Activated naive CD4-positive, alpha-beta T cell treated with anti-CD3 and anti-CD28 coated beads, Interleukin-2, amount 10 ng/mL, durations not matched to agents 7 days and 5 days (primary cell): Measurements from ENCODE around the gene NCKAP5.

Experiments
- CTCF ChIA-PET: fragments of 350-600 bp; sonication (Branson Sonifier 250); formaldehyde crosslinking; loops from one replicate; lab custom pipeline; 2021; ENCODE audit warnings: antibody characterized with exemption; lab: Charles Lee
- DNase-seq: peaks from one replicate; pipeline ENCODE4 v3.0.0-alpha.2; 2020
- H3K27ac Mint-ChIP-seq: one replicate; pipeline ENCODE4 v1.8.0; 2021; ENCODE audit warnings: mild to moderate bottlenecking, moderate library complexity, mixed read lengths
- H3K27me3 Mint-ChIP-seq: one replicate; pipeline ENCODE4 v1.8.0; 2021; ENCODE audit warnings: mild to moderate bottlenecking, mixed read lengths
- H3K36me3 Mint-ChIP-seq: one replicate; pipeline ENCODE4 v1.8.0; 2021; ENCODE audit warnings: mixed read lengths
- H3K4me1 Mint-ChIP-seq: one replicate; pipeline ENCODE4 v1.8.0; 2021; ENCODE audit warnings: mixed read lengths
- H3K4me3 Mint-ChIP-seq: one replicate; pipeline ENCODE4 v1.8.0; 2021; ENCODE audit warnings: mild to moderate bottlenecking, moderate library complexity, mixed read lengths
- H3K9me3 Mint-ChIP-seq: one replicate; pipeline ENCODE4 v1.8.0; 2021; ENCODE audit warnings: mixed read lengths

The NCKAP5 gene

GRCh38 chr2:133457861-133458260, 110.4 kb downstream of the NCKAP5 start:
- Mint-ChIP-seq H3K4me1 (no peaks in the 10 kb centered on the region), H3K27me3 (no peaks in the 10 kb centered on the region), H3K36me3 (no peaks in the 10 kb centered on the region), H3K4me3 (no peak overlapping the region), H3K27ac (no peak overlapping the region), H3K9me3 (no peaks in the 10 kb centered on the region)
- CTCF ChIA-PET, result no interaction called here
- DNase-seq, result no peak

DNA sequence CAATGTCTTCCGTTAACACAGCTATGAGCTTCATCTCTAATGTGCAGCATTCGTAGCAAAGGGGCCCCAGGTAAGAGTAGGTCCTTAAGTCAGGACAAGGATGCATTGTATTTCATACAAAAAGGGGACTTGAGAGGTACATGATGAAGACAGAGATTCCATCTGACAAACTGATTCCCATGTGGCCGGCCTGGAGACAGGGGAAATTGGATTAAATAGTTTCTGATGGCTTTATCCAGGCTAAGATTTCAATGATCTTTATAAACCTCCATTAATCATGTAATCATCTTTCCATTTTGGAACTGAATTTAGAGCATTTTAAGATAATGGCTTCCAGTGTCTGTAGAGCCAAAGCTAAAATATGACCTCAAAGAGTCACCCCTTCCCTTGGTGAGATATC, 111.3 kb downstream of the NCKAP5 start:
- Mint-ChIP-seq H3K27me3 (no peaks in the 10 kb centered on the region), H3K9me3 (no peaks in the 10 kb centered on the region), H3K36me3 (no peaks in the 10 kb centered on the region), H3K27ac (no peak overlapping the region), H3K4me3 (no peak overlapping the region), H3K4me1 (no peaks in the 10 kb centered on the region)
- CTCF ChIA-PET, result no interaction called here
- DNase-seq, result no peak

DNA sequence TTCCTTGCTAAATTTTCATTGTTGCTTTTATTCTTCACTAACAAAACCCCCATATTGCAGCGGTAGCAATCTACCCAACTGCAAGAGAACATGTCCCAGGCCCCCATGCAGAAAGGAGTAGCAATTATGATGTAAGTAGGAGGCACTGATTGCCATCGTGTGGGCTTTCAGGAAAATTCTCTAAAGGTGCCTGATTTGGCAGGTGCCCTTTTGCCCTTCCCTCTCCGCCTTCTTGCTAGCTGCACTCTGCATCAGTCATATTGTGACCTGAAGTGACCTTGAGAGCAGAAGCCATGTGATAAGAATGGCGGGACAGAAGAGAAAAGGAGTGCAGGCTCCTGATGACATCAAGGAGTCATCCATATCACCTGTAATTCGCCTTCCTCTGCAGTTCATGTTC, 112.1 kb downstream of the NCKAP5 start:
- no peak overlapping the region for H3K4me3 Mint-ChIP-seq
- no peaks in the 10 kb centered on the region for H3K4me1 Mint-ChIP-seq
- H3K27me3 Mint-ChIP-seq, result no peaks in the 10 kb centered on the region
- H3K9me3 Mint-ChIP-seq, result no peaks in the 10 kb centered on the region
- H3K27ac Mint-ChIP-seq, result no peak overlapping the region
- no peak for DNase-seq
- no peaks in the 10 kb centered on the region for H3K36me3 Mint-ChIP-seq
- CTCF ChIA-PET, result no interaction called here

DNA sequence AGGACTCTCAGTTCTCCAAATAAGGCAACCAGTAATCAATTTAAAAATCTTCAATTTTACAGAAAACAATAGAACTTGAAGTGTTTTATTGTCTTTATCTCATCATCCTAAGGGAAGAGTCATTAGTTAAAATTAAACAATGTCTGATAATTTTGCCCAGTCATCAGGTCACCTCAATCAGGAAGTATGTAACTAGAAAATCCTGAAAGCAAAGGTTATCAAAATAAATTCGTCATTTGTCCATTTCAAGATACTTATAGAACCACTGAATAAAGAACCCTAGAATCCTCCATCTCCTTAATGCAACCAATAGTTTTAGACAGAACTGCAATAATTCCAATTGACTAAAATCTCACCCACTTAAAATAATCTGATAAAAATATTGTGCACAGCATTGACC, 115.2 kb downstream of the NCKAP5 start:
- Mint-ChIP-seq H3K27ac (no peak overlapping the region), H3K9me3 (no peaks in the 10 kb centered on the region), H3K27me3 (no peaks in the 10 kb centered on the region), H3K4me3 (no peak overlapping the region), H3K36me3 (no peaks in the 10 kb centered on the region), H3K4me1 (no peaks in the 10 kb centered on the region)
- CTCF ChIA-PET, result no interaction called here
- no peak for DNase-seq

GRCh38 chr2:133452583-133452982, 115.7 kb downstream of the NCKAP5 start:
- H3K9me3 Mint-ChIP-seq, result no peaks in the 10 kb centered on the region
- no peaks in the 10 kb centered on the region for H3K27me3 Mint-ChIP-seq
- no peak overlapping the region for H3K4me3 Mint-ChIP-seq
- CTCF ChIA-PET, result no interaction called here
- no peaks in the 10 kb centered on the region for H3K36me3 Mint-ChIP-seq
- no peak overlapping the region for H3K27ac Mint-ChIP-seq
- DNase-seq, result no peak
- no peaks in the 10 kb centered on the region for H3K4me1 Mint-ChIP-seq

- no peak overlapping the region for H3K4me3 Mint-ChIP-seq
- H3K4me1 Mint-ChIP-seq, result no peaks in the 10 kb centered on the region
- no peaks in the 10 kb centered on the region for H3K36me3 Mint-ChIP-seq
- no peaks in the 10 kb centered on the region for H3K9me3 Mint-ChIP-seq
- DNase-seq, result no peak
- no peak overlapping the region for H3K27ac Mint-ChIP-seq
- no peaks in the 10 kb centered on the region for H3K27me3 Mint-ChIP-seq
- CTCF ChIA-PET, result no interaction called here
These were observed 116.1 kb downstream of the NCKAP5 start for GRCh38 chr2:133452146-133452545.

DNA sequence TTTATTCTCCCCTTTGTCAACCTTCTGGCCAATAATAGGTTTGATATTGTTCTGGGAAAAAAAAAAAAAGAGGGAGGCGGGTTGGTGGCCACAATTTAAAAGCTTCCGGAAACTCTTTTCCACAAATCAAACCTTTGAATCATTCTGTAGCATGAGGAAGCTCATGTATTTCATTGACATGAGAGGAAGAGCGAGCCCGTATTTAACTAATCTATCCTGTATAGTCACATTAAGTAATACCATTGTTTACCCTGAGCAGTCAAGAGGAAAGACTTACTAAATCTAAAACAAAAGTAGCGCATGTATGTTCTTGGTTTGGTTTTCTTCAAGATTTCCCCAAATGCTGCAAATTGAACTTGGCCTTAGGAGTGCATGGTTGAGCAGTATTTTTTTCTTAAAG, 120.1 kb downstream of the NCKAP5 start:
- no peak overlapping the region for H3K4me3 Mint-ChIP-seq
- no peaks in the 10 kb centered on the region for H3K27me3 Mint-ChIP-seq
- no peaks in the 10 kb centered on the region for H3K9me3 Mint-ChIP-seq

GRCh38 chr2:133447303-133447702, 121.0 kb downstream of the NCKAP5 start:
- Mint-ChIP-seq H3K9me3 (no peaks in the 10 kb centered on the region), H3K4me1 (no peaks in the 10 kb centered on the region), H3K36me3 (no peaks in the 10 kb centered on the region), H3K4me3 (no peak overlapping the region), H3K27me3 (no peaks in the 10 kb centered on the region), H3K27ac (no peak overlapping the region)
- DNase-seq, result no peak
- CTCF ChIA-PET, result no interaction called here

More for the DNA sequence above, 120.1 kb downstream of the NCKAP5 start:
- Mint-ChIP-seq H3K4me1 (no peaks in the 10 kb centered on the region), H3K36me3 (no peaks in the 10 kb centered on the region), H3K27ac (no peak overlapping the region)
- CTCF ChIA-PET, result no interaction called here
- no peak for DNase-seq

GRCh38 chr2:133444465-133444864, 123.8 kb downstream of the NCKAP5 start:
- Mint-ChIP-seq H3K27me3 (no peaks in the 10 kb centered on the region), H3K4me1 (no peaks in the 10 kb centered on the region), H3K9me3 (no peaks in the 10 kb centered on the region), H3K4me3 (no peak overlapping the region), H3K36me3 (no peaks in the 10 kb centered on the region), H3K27ac (no peak overlapping the region)
- DNase-seq, result no peak
- CTCF ChIA-PET, result no interaction called here

DNA sequence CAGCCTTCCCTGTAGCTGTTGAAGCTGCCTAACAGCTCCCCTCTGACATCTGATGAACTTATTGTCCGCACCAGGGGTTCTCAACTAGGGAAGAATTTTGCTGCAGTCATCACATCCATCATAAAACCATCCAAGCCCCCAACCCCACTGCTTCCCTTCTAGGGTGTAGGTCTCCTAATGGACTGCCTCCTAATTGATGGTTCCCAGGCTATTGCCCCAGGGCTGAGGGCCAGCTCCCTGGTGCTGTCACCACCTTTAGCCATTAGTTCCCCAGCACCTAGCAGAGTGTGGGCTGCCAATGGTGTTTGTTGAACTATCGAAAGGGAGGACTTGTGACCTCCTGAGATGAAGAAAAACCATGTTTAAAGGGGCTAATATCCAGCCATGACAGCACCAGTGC, 125.9 kb downstream of the NCKAP5 start:
- Mint-ChIP-seq H3K36me3 (no peaks in the 10 kb centered on the region), H3K4me3 (no peak overlapping the region), H3K9me3 (no peaks in the 10 kb centered on the region), H3K27me3 (no peaks in the 10 kb centered on the region), H3K4me1 (no peaks in the 10 kb centered on the region), H3K27ac (no peak overlapping the region)
- DNase-seq, result no peak
- CTCF ChIA-PET, result no interaction called here

GRCh38 chr2:133439565-133439920, 128.7 kb downstream of the NCKAP5 start:
- Mint-ChIP-seq H3K9me3 (peaks cover 3% of the 10 kb centered on the region), H3K27me3 (no peaks in the 10 kb centered on the region), H3K4me3 (no peak overlapping the region), H3K4me1 (no peaks in the 10 kb centered on the region), H3K36me3 (no peaks in the 10 kb centered on the region), H3K27ac (no peak overlapping the region)
- CTCF ChIA-PET, result no interaction called here
- no peak for DNase-seq

- H3K9me3 Mint-ChIP-seq, result peaks cover 3% of the 10 kb centered on the region
- CTCF ChIA-PET, result no interaction called here
- DNase-seq, result no peak
- no peaks in the 10 kb centered on the region for H3K27me3 Mint-ChIP-seq
- no peak overlapping the region for H3K27ac Mint-ChIP-seq
- no peaks in the 10 kb centered on the region for H3K4me1 Mint-ChIP-seq
- no peaks in the 10 kb centered on the region for H3K36me3 Mint-ChIP-seq
- no peak overlapping the region for H3K4me3 Mint-ChIP-seq
These were observed 129.3 kb downstream of the NCKAP5 start for GRCh38 chr2:133438848-133439564.

GRCh38 chr2:133438026-133438425, 130.2 kb downstream of the NCKAP5 start:
- no peaks in the 10 kb centered on the region for H3K27me3 Mint-ChIP-seq
- DNase-seq, result no peak
- CTCF ChIA-PET, result no interaction called here
- H3K36me3 Mint-ChIP-seq, result no peaks in the 10 kb centered on the region
- H3K27ac Mint-ChIP-seq, result no peak overlapping the region
- H3K4me3 Mint-ChIP-seq, result no peak overlapping the region
- no peaks in the 10 kb centered on the region for H3K4me1 Mint-ChIP-seq
- H3K9me3 Mint-ChIP-seq, result peaks cover 3% of the 10 kb centered on the region

GRCh38 chr2:133437492-133437891, 130.8 kb downstream of the NCKAP5 start:
- CTCF ChIA-PET, result no interaction called here
- H3K27me3 Mint-ChIP-seq, result no peaks in the 10 kb centered on the region
- DNase-seq, result no peak
- no peaks in the 10 kb centered on the region for H3K36me3 Mint-ChIP-seq
- H3K9me3 Mint-ChIP-seq, result peaks cover 3% of the 10 kb centered on the region
- no peak overlapping the region for H3K27ac Mint-ChIP-seq
- H3K4me1 Mint-ChIP-seq, result no peaks in the 10 kb centered on the region
- H3K4me3 Mint-ChIP-seq, result no peak overlapping the region

DNA sequence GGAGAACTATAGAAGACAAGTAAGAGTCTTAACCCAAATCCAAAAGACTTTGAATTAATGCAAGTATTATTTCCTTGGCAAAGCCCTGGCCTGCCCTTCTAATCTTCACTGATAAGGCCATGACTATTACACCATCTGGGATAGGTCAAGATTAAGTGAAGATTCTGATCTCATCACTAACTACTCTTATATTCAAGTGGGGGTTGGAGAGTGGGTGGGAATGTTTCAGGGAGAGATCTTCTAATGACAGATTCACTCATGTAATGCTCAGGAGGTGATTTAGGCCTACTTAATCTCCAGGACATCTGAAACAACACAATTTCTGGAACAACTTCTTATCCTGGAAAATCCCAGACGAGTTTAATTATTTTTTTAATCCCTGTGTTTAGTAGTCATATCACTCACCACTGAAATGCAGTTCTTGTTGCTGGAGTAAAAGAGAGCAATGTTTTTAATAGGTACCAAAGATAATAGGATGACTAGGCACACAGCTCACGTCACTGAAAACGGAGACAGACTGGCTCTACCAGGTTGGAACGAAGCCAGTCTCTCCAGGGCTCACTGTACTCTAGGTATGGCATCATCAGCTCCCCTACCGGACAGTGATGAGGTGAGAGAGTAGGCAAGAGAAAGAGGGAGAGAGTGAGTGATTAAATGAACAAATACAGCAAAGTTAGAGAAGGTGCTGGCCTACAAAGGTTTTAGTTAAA, 133.1 kb downstream of the NCKAP5 start:
- no peak overlapping the region for H3K27ac Mint-ChIP-seq

More for the DNA sequence above, 133.1 kb downstream of the NCKAP5 start:
- CTCF ChIA-PET, result no interaction called here
- H3K36me3 Mint-ChIP-seq, result no peaks in the 10 kb centered on the region
- DNase-seq, result no peak
- no peak overlapping the region for H3K4me3 Mint-ChIP-seq
- no peaks in the 10 kb centered on the region for H3K27me3 Mint-ChIP-seq
- H3K4me1 Mint-ChIP-seq, result no peaks in the 10 kb centered on the region
- H3K9me3 Mint-ChIP-seq, result peaks cover 5% of the 10 kb centered on the region
